ENCODE measurements around the gene SAMD14. TPM values are rescaled to one million over a fixed set of nuclear protein-coding genes. Genes with fewer than 3 reads are reported as not detected.

The SAMD14 gene
- total RNA-seq, 1 donor from 2014 or later, result 0.26 TPM

GRCh38 chr17:50151041-50151936 is 21.3 kb upstream of the SAMD14 start:
- peak overlapping the region; percentile 70 for H3K4me3 ChIP-seq (ENCODE audit: low read depth, low read length)
- FAIRE-seq (no peak), DNase-seq (ENCODE audit: low read depth) (peak; percentile 67)
- H3K36me3 ChIP-seq (ENCODE audit: control insufficient read depth, insufficient read depth, low read length), result no peaks in the 10 kb centered on the region
- no peaks in the 10 kb centered on the region for H3K27me3 ChIP-seq (ENCODE audit: control insufficient read depth, insufficient read depth, low read length)
- TF ChIP-seq, protein P1, sequence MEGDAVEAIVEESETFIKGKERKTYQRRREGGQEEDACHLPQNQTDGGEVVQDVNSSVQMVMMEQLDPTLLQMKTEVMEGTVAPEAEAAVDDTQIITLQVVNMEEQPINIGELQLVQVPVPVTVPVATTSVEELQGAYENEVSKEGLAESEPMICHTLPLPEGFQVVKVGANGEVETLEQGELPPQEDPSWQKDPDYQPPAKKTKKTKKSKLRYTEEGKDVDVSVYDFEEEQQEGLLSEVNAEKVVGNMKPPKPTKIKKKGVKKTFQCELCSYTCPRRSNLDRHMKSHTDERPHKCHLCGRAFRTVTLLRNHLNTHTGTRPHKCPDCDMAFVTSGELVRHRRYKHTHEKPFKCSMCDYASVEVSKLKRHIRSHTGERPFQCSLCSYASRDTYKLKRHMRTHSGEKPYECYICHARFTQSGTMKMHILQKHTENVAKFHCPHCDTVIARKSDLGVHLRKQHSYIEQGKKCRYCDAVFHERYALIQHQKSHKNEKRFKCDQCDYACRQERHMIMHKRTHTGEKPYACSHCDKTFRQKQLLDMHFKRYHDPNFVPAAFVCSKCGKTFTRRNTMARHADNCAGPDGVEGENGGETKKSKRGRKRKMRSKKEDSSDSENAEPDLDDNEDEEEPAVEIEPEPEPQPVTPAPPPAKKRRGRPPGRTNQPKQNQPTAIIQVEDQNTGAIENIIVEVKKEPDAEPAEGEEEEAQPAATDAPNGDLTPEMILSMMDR (IDR thresholded peaks at IDR 0.05; ENCODE audit: insufficient read depth, low read length, severe bottlenecking), result peak; percentile 77

DNA sequence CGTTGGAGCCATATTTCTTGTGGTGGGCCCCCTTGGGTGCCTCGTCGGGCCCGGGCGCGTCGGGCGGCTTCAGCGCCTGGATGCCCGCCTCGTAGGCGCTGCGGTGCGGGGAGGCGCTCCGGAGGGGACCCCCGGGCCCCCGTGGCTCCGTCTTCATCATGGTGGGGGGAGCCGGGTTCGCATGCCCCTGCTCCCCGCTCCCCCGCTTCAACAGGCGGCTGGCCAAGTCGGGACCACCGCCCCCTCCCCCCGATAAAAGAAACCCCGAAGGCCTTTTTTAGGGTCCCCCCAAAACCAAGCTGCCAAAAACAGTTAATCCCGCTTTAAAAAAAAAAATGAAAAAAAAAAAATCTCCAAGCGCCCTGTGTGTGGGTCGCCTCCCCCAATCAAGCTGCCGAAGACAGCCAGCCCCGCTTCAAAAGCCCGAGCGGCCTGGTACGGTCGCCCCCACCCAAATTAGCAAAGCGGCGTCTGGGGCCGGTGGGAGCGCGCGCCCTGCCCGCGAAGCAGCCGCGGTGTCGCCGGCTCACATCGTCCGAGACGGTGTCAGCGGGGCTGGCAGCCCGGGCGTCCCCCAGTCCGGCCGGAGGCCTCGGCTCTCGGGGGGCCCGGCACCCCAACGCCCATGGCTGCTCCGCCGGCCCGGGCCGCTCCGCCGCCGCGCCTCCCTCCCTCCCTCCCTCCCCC is 20.5 kb upstream of the SAMD14 start, which contains the start of gene PPP1R9B:
Gene PPP1R9B (minus strand): TSS at position 324 of the 687 bp plus-strand sequence. CDS start 164 bp downstream, at position 160.
- Histone ChIP-seq H3K36me3 (ENCODE audit: control insufficient read depth, insufficient read depth, low read length) (no peaks in the 10 kb centered on the region), H3K27me3 (ENCODE audit: control insufficient read depth, insufficient read depth, low read length) (no peaks in the 10 kb centered on the region), H3K4me3 (ENCODE audit: low read depth, low read length) (peak within 1 kb of the TSS; percentile 70)
- TF ChIP-seq, protein P1 (IDR thresholded peaks at IDR 0.05; ENCODE audit: insufficient read depth, low read length, severe bottlenecking), result no peak
- FAIRE-seq (no peak), DNase-seq (ENCODE audit: low read depth) (no peak)

GRCh38 chr17:50149417-50150353 is 19.7 kb upstream of the SAMD14 start:
- peak overlapping the region; percentile 70 for H3K4me3 ChIP-seq (ENCODE audit: low read depth, low read length)
- DNase-seq (ENCODE audit: low read depth) (peak; percentile 36), FAIRE-seq (no peak)
- no peaks in the 10 kb centered on the region for H3K27me3 ChIP-seq (ENCODE audit: control insufficient read depth, insufficient read depth, low read length)
- TF ChIP-seq, protein P1 (IDR thresholded peaks at IDR 0.05; ENCODE audit: insufficient read depth, low read length, severe bottlenecking), result no peak
- H3K36me3 ChIP-seq (ENCODE audit: control insufficient read depth, insufficient read depth, low read length), result no peaks in the 10 kb centered on the region

GRCh38 chr17:50149091-50149416 is 19.1 kb upstream of the SAMD14 start:
- TF ChIP-seq, protein P1 (IDR thresholded peaks at IDR 0.05; ENCODE audit: insufficient read depth, low read length, severe bottlenecking), result no peak
- DNase-seq (ENCODE audit: low read depth) (no peak), FAIRE-seq (no peak)
- Histone ChIP-seq H3K27me3 (ENCODE audit: control insufficient read depth, insufficient read depth, low read length) (no peaks in the 10 kb centered on the region), H3K4me3 (ENCODE audit: low read depth, low read length) (peak overlapping the region; percentile 70), H3K36me3 (ENCODE audit: control insufficient read depth, insufficient read depth, low read length) (peaks cover 5% of the 10 kb centered on the region)

DNA sequence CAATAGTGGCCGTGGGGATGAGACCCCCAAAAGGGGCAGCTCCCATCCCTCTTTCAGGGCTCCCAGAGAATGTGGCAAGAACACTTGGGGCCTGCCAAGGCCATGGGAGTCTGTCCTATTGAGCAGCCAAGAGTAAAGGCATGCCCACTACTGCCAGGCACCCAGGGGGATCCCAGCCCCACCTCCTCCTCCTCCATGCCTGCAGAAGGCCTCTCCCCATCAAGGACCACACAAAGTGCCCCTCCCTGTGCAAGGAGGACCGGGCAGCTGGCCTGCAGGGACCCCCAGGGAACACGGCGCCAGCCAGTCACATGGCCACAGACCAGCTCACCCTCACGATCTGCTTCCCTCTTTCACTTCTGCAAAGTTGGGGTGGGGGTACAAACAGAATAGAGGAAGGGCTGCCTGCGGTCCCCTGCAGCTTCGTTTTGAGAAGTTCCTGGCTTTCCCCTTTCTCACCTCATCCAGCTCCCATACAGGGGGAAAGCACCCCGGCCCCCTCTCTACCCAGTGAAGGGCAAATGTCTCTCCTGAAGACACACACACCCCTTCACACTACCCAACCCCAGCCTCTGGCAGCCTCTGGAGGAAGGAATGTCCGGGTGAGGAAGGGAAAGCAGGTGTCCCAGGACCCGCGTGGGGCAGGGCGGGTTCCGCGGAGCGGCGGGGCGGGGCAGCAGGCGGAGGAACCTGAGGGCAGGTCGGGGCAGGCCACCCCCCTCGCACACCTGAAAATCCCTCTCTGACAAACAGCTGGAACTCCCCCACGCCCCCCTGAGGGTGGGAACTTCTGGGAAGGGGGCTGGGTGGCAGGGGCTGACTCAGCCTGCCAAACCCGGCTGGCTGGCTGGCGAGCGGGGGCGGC is 18.5 kb upstream of the SAMD14 start:
- Histone ChIP-seq H3K27me3 (ENCODE audit: control insufficient read depth, insufficient read depth, low read length) (no peaks in the 10 kb centered on the region), H3K36me3 (ENCODE audit: control insufficient read depth, insufficient read depth, low read length) (peaks cover 8% of the 10 kb centered on the region), H3K4me3 (ENCODE audit: low read depth, low read length) (peak overlapping the region; percentile 70)
- DNase-seq (ENCODE audit: low read depth) (peak; percentile 84), FAIRE-seq (no peak)
- TF ChIP-seq, protein P1 (IDR thresholded peaks at IDR 0.05; ENCODE audit: insufficient read depth, low read length, severe bottlenecking), result peak; percentile 64
